Astrocyte (in vitro differentiated cells and primary cell): Measurements from ENCODE around the gene LOXHD1.

Experiments used
- EZH2 ChIP-seq: IDR thresholded peaks from 2 replicates; pipeline ENCODE4 v1.6.1; 2012; ENCODE audit warnings: mild to moderate bottlenecking, low read length, inconsistent platforms; ENCODE audit not compliant: insufficient read depth
- TF ChIP-seq, protein P1 (sequence below): IDR thresholded peaks from 2 replicates; pipeline ENCODE4 v1.5.1; 2011; ENCODE audit warnings: low read depth, mild to moderate bottlenecking, inconsistent platforms, low read length, moderate library complexity; ENCODE audit not compliant: insufficient read depth

DNA sequence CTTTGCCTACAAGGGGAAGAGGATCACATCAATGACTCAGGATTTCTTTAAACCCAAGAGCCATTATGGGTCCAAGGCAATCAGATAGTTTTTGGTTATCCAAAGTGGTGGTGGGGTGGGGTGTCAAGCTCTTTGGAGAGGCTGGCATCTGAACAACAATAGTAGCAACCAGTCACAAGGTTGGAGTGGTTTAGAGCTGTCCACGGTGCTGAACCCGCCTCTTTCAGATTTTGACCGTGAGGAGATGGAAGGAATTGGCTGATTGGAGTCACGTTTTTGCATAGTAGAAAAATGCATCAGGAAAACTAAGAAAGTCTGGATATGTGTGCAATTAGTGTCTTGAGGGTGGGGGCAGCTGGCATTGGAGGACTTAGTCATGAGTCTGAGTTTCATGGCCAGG is 159.9 kb downstream of the LOXHD1 start:
- TF ChIP-seq, protein P1, sequence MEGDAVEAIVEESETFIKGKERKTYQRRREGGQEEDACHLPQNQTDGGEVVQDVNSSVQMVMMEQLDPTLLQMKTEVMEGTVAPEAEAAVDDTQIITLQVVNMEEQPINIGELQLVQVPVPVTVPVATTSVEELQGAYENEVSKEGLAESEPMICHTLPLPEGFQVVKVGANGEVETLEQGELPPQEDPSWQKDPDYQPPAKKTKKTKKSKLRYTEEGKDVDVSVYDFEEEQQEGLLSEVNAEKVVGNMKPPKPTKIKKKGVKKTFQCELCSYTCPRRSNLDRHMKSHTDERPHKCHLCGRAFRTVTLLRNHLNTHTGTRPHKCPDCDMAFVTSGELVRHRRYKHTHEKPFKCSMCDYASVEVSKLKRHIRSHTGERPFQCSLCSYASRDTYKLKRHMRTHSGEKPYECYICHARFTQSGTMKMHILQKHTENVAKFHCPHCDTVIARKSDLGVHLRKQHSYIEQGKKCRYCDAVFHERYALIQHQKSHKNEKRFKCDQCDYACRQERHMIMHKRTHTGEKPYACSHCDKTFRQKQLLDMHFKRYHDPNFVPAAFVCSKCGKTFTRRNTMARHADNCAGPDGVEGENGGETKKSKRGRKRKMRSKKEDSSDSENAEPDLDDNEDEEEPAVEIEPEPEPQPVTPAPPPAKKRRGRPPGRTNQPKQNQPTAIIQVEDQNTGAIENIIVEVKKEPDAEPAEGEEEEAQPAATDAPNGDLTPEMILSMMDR, result no peak
- no peak for TF ChIP-seq EZH2
